Neural progenitor cell (in vitro differentiated cells): ENCODE data around the gene LSM8. TPM values are rescaled to one million over a fixed set of nuclear protein-coding genes. Genes with fewer than 3 reads are reported as not detected.

Experiments used
- DNase-seq: peaks from one replicate; pipeline ENCODE4 v3.0.0-alpha.2; 2016; ENCODE audit warnings: low spot score
- H2AFZ ChIP-seq: fragments of 200-600 bp; sonication (generic); replicated peaks from 2 replicates; pipeline ENCODE4 v1.6.1; 2016; ENCODE audit warnings: antibody characterized with exemption
- H3F3A ChIP-seq: fragments of 200-600 bp; sonication (generic); 2 replicates; pipeline ENCODE4 v1.6.1; 2016; ENCODE audit warnings: antibody characterized with exemption, low read depth
- H3K27ac ChIP-seq: fragments of 200-600 bp; sonication (generic); 2 replicates; pipeline ENCODE4 v1.5.1; 2016; ENCODE audit warnings: mild to moderate bottlenecking
- H3K27me3 ChIP-seq: fragments of 200-600 bp; sonication (generic); 2 replicates; pipeline ENCODE4 v1.6.1; 2016; ENCODE audit warnings: mild to moderate bottlenecking, moderate library complexity
- H3K36me3 ChIP-seq: fragments of 200-600 bp; sonication (generic); 2 replicates; pipeline ENCODE4 v1.5.1; 2016
- H3K4me1 ChIP-seq: fragments of 200-600 bp; sonication (generic); 2 replicates; pipeline ENCODE4 v1.6.1; 2016; ENCODE audit warnings: mixed run types
- H3K4me2 ChIP-seq: fragments of 200-600 bp; sonication (generic); 2 replicates; pipeline ENCODE4 v1.6.1; 2016
- H3K4me3 ChIP-seq: fragments of 200-600 bp; sonication (generic); 2 replicates; pipeline ENCODE4 v1.5.1; 2016
- H3K79me2 ChIP-seq: fragments of 200-600 bp; sonication (generic); 2 replicates; pipeline ENCODE4 v1.6.1; 2016; ENCODE audit warnings: low read depth
- H3K9ac ChIP-seq: fragments of 200-600 bp; sonication (generic); 2 replicates; pipeline ENCODE4 v1.6.1; 2016
- H3K9me3 ChIP-seq: fragments of 200-600 bp; sonication (generic); 2 replicates; pipeline ENCODE4 v1.5.1; 2016; ENCODE audit warnings: low read depth
- H4K20me1 ChIP-seq: fragments of 200-600 bp; sonication (generic); 2 replicates; pipeline ENCODE4 v1.6.1; 2016; ENCODE audit warnings: low read depth
- H3K27ac Mint-ChIP-seq: 3 replicates; pipeline ENCODE4 v1.8.0; 2021; ENCODE audit warnings: mixed read lengths
- H3K27me3 Mint-ChIP-seq: 2 replicates; pipeline ENCODE4 v1.8.0; 2022; ENCODE audit warnings: low read depth, mild to moderate bottlenecking, inconsistent platforms, moderate library complexity, mixed read lengths; ENCODE audit not compliant: insufficient read depth
- H3K36me3 Mint-ChIP-seq: 3 replicates; pipeline ENCODE4 v1.8.0; 2021; ENCODE audit warnings: mixed read lengths
- H3K4me1 Mint-ChIP-seq: 3 replicates; pipeline ENCODE4 v1.8.0; 2021; ENCODE audit warnings: mixed read lengths
- H3K4me3 Mint-ChIP-seq: 3 replicates; pipeline ENCODE4 v1.8.0; 2021; ENCODE audit warnings: mild to moderate bottlenecking, moderate library complexity, mixed read lengths
- H3K9me3 Mint-ChIP-seq: 3 replicates; pipeline ENCODE4 v1.8.0; 2020; ENCODE audit warnings: mixed read lengths
- EZH2 ChIP-seq: fragments of 200-600 bp; sonication (generic); IDR thresholded peaks from 2 replicates; pipeline ENCODE4 v1.6.1; 2017; ENCODE audit warnings: antibody characterized with exemption, mild to moderate bottlenecking, moderate library complexity
- EZH2phosphoT487 ChIP-seq: fragments of 200-600 bp; sonication (generic); IDR thresholded peaks from 2 replicates; pipeline ENCODE4 v1.6.1; 2017; ENCODE audit warnings: antibody characterized with exemption
- total RNA-seq: library from RNA; depleted of rRNA; stranded (reverse); fragments of >200 nt; gene quantifications from 2 replicates; pipeline ENCODE4 v1.2.3, GENCODE V29; 2015; ENCODE audit warnings: low replicate concordance
- TF ChIP-seq, protein P1 (sequence below): fragments of 200-600 bp; sonication (generic); IDR thresholded peaks from 2 replicates; pipeline ENCODE4 v1.5.1; 2017; ENCODE audit warnings: antibody characterized with exemption, mild to moderate bottlenecking

Gene LSM8
- total RNA-seq, 1 donor from 2014 or later: 84.7 TPM

DNA sequence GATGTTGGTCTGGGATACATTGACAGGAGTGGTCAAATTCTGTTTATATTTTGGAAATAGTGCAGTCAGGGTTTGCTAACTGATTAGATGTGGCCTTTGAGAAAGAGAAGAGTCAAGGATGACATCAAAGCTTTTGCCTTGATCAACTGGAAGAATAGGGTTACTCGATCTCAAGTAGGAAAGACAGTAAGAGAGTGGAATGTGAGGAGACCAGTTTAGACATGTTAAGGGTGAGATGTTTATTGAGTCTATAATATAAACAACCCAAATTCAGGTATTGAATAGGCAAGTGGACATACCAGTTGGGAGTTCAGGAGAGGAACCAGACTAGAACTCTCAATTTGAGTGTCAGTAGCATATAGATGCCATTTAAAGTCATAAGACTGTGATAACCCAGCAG, 38.6 kb downstream of the LSM8 start:
- no peak for DNase-seq
- no peaks in the 10 kb centered on the region for H3K27me3 Mint-ChIP-seq
- no peak overlapping the region for H3K9ac ChIP-seq
- H3K79me2 ChIP-seq: no peaks in the 10 kb centered on the region
- H3K4me3 ChIP-seq: no peak overlapping the region
- H4K20me1 ChIP-seq: no peaks in the 10 kb centered on the region
- no peak overlapping the region for H3K27ac Mint-ChIP-seq
- H3K36me3 Mint-ChIP-seq: no peaks in the 10 kb centered on the region
- no peaks in the 10 kb centered on the region for H3K4me1 ChIP-seq
- TF ChIP-seq EZH2 (no peak), EZH2phosphoT487 (no peak)
- TF ChIP-seq, protein P1, sequence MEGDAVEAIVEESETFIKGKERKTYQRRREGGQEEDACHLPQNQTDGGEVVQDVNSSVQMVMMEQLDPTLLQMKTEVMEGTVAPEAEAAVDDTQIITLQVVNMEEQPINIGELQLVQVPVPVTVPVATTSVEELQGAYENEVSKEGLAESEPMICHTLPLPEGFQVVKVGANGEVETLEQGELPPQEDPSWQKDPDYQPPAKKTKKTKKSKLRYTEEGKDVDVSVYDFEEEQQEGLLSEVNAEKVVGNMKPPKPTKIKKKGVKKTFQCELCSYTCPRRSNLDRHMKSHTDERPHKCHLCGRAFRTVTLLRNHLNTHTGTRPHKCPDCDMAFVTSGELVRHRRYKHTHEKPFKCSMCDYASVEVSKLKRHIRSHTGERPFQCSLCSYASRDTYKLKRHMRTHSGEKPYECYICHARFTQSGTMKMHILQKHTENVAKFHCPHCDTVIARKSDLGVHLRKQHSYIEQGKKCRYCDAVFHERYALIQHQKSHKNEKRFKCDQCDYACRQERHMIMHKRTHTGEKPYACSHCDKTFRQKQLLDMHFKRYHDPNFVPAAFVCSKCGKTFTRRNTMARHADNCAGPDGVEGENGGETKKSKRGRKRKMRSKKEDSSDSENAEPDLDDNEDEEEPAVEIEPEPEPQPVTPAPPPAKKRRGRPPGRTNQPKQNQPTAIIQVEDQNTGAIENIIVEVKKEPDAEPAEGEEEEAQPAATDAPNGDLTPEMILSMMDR: no peak
- H3K4me3 Mint-ChIP-seq: no peak overlapping the region
- no peaks in the 10 kb centered on the region for H3K36me3 ChIP-seq
- no peaks in the 10 kb centered on the region for H3K9me3 ChIP-seq
- no peak overlapping the region for H3K4me2 ChIP-seq
- no peaks in the 10 kb centered on the region for H3F3A ChIP-seq
- no peaks in the 10 kb centered on the region for H3K9me3 Mint-ChIP-seq
- H3K27me3 ChIP-seq: no peaks in the 10 kb centered on the region
- H3K27ac ChIP-seq: no peak overlapping the region
- no peak overlapping the region for H2AFZ ChIP-seq
- no peaks in the 10 kb centered on the region for H3K4me1 Mint-ChIP-seq

GRCh38 chr7:118224521-118224920, 40.6 kb downstream of the LSM8 start, which contains the start of gene ANKRD7:
ANKRD7 (plus strand) TSS chr7:118224704; CDS start chr7:118224831, 127 bp downstream.
- TF ChIP-seq EZH2phosphoT487: no peak
- no peak for TF ChIP-seq EZH2
- TF ChIP-seq, protein P1: no peak
- Histone ChIP-seq H2AFZ (no peak within 1 kb of the TSS), H3K9ac (no peak within 1 kb of the TSS), H3K4me1 (no peaks in the 10 kb centered on the region), H3K27ac (no peak within 1 kb of the TSS), H3F3A (no peaks in the 10 kb centered on the region), H3K9me3 (no peaks in the 10 kb centered on the region), H3K4me2 (no peak within 1 kb of the TSS), H3K79me2 (no peaks in the 10 kb centered on the region), H3K36me3 (no peaks in the 10 kb centered on the region), H3K27me3 (no peaks in the 10 kb centered on the region), H3K4me3 (no peak within 1 kb of the TSS), H4K20me1 (no peaks in the 10 kb centered on the region)
- DNase-seq: no peak
- Mint-ChIP-seq H3K9me3 (no peaks in the 10 kb centered on the region), H3K27ac (no peak within 1 kb of the TSS), H3K36me3 (no peaks in the 10 kb centered on the region), H3K27me3 (peaks cover 2% of the 10 kb centered on the region), H3K4me1 (no peaks in the 10 kb centered on the region), H3K4me3 (no peak within 1 kb of the TSS)

DNA sequence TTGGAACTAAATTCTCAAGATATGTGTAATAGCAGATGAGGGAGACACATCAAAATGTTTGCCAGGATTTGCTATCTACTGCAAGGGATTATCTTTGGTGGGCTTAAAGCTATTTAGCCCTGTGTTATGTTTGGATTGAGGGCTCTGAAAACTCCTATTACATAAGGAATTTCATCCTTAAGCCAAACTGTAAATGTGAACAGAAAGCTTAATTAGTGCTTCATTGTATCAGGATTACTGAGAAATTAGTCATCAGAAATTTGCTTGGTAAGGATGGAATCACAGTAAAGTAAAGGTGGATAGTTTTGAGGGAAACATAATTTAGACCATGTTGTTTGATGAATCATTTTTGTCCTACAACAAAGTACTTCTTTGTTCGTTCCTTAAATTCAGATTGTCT, 48.9 kb downstream of the LSM8 start:
- Histone ChIP-seq H2AFZ (peak overlapping the region; percentile 71), H4K20me1 (no peaks in the 10 kb centered on the region), H3K4me3 (no peak overlapping the region), H3K79me2 (no peaks in the 10 kb centered on the region), H3K27me3 (no peaks in the 10 kb centered on the region), H3K36me3 (no peaks in the 10 kb centered on the region), H3K9me3 (no peaks in the 10 kb centered on the region), H3K4me1 (peaks cover 18% of the 10 kb centered on the region), H3K9ac (no peak overlapping the region), H3K4me2 (peak overlapping the region; percentile 14), H3F3A (no peaks in the 10 kb centered on the region), H3K27ac (no peak overlapping the region)
- Mint-ChIP-seq H3K36me3 (no peaks in the 10 kb centered on the region), H3K4me3 (no peak overlapping the region), H3K9me3 (no peaks in the 10 kb centered on the region), H3K27me3 (peaks cover 2% of the 10 kb centered on the region), H3K4me1 (peaks cover 3% of the 10 kb centered on the region), H3K27ac (no peak overlapping the region)
- peak; percentile 8 for DNase-seq
- no peak for TF ChIP-seq EZH2phosphoT487

GRCh38 chr7:118233799-118234198, 49.8 kb downstream of the LSM8 start:
- Histone ChIP-seq H3K9ac (no peak overlapping the region), H3F3A (no peaks in the 10 kb centered on the region), H2AFZ (no peak overlapping the region), H3K79me2 (no peaks in the 10 kb centered on the region), H3K4me3 (no peak overlapping the region), H3K27ac (no peak overlapping the region), H3K36me3 (no peaks in the 10 kb centered on the region), H4K20me1 (no peaks in the 10 kb centered on the region), H3K9me3 (no peaks in the 10 kb centered on the region), H3K4me1 (peaks cover 18% of the 10 kb centered on the region), H3K27me3 (no peaks in the 10 kb centered on the region), H3K4me2 (no peak overlapping the region)
- no peak for DNase-seq
- peaks cover 3% of the 10 kb centered on the region for H3K4me1 Mint-ChIP-seq
- H3K36me3 Mint-ChIP-seq: no peaks in the 10 kb centered on the region
- no peak overlapping the region for H3K27ac Mint-ChIP-seq
- peaks cover 2% of the 10 kb centered on the region for H3K27me3 Mint-ChIP-seq
- H3K4me3 Mint-ChIP-seq: no peak overlapping the region
- TF ChIP-seq, protein P1: no peak
- TF ChIP-seq EZH2 (no peak), EZH2phosphoT487 (no peak)
- no peaks in the 10 kb centered on the region for H3K9me3 Mint-ChIP-seq
